ENCODE results near the gene ASAP3. TPM values are rescaled to one million over a fixed set of nuclear protein-coding genes. Genes with fewer than 3 reads are reported as not detected.
A peak's percentile ranks its signal among the peaks of the same experiment; 100 is the strongest.

Gene ASAP3
- total RNA-seq, 1 donor from 2014 or later, result 65.7 TPM

DNA sequence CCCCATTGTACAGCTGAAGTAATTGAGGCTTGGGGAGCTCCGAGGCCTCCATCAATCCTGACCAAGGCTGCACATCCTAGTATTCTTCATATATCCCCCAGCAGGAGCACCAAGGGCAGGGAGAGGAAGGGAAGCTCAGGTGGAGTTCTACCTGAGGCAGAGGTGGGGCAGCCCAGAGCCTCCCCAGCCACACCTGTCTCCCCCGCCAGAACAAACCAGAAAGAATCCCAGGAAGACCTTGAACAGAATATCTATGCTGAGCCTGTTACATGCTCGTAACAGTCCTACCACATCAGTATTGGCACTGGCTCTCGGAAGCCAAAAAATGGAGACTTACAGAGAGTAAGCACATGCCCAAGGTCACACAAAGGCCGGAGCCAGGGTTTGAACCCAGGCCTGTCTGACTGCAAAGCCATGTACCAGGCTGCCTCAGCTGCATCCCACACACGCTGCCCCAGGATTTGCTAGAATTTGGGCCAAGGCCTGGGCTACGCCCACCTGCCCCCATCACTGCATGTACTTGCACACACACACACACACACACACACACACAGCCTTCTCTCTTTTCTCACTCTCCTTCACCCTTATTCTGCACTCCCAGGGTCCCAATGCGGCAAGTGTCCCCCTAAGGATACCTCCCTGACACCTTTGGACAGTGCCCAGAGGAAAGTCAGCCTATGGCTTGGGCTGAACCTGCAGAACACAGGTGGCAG is 42.5 kb upstream of the ASAP3 start:
- H3K27ac Mint-ChIP-seq, result peak overlapping the region; percentile 48
- TF ChIP-seq, protein P1, sequence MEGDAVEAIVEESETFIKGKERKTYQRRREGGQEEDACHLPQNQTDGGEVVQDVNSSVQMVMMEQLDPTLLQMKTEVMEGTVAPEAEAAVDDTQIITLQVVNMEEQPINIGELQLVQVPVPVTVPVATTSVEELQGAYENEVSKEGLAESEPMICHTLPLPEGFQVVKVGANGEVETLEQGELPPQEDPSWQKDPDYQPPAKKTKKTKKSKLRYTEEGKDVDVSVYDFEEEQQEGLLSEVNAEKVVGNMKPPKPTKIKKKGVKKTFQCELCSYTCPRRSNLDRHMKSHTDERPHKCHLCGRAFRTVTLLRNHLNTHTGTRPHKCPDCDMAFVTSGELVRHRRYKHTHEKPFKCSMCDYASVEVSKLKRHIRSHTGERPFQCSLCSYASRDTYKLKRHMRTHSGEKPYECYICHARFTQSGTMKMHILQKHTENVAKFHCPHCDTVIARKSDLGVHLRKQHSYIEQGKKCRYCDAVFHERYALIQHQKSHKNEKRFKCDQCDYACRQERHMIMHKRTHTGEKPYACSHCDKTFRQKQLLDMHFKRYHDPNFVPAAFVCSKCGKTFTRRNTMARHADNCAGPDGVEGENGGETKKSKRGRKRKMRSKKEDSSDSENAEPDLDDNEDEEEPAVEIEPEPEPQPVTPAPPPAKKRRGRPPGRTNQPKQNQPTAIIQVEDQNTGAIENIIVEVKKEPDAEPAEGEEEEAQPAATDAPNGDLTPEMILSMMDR (conservative IDR thresholded peaks at IDR 0.05), result no peak
- no peaks in the 10 kb centered on the region for H3K9me3 Mint-ChIP-seq
- H3K4me1 Mint-ChIP-seq (ENCODE audit: unreplicated experiment), result peaks cover 29% of the 10 kb centered on the region
- peaks cover 3% of the 10 kb centered on the region for H3K36me3 Mint-ChIP-seq
- H3K27me3 Mint-ChIP-seq, result no peaks in the 10 kb centered on the region
- DNase-seq (ENCODE audit: extremely low spot score, unreplicated experiment), result no peak
- H3K4me3 Mint-ChIP-seq, result peak overlapping the region; percentile 33

DNA sequence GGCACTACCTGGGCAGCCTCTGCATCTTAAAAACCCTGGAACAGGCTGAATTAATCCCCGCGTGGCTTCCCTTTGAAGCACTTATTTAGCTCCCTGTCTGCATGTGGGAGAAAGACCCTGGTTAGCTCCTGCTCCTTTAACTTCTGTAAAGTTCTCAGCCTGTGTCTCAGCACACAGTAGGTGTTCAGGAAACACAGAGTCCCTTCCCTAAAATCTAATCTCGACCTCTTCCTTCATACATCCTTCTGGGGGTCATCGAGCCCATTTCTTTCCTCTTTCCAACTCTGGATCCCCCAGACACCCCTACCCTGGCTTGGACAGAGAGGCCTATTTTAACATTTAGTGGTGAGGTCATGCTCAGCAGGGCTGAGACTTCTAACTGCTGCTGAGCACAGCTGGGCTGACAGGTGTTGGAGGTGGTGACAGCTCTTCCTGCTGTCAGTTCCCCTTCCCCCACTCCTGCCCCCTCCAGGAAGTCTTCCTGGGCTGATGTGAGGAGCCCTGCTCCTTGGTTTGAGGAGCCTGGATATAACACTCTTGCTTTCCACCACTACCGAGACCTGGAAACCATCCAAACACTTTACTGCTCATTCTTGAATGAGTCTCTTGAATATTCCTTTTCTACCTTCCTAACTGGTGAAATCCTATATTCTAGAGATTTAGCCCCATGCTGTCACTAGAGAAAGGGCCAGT is 41.7 kb upstream of the ASAP3 start:
- TF ChIP-seq, protein P1 (conservative IDR thresholded peaks at IDR 0.05), result no peak
- Mint-ChIP-seq H3K36me3 (peaks cover 4% of the 10 kb centered on the region), H3K27ac (peak overlapping the region; percentile 48), H3K9me3 (no peaks in the 10 kb centered on the region), H3K4me3 (peak overlapping the region; percentile 33), H3K4me1 (ENCODE audit: unreplicated experiment) (peaks cover 25% of the 10 kb centered on the region), H3K27me3 (no peaks in the 10 kb centered on the region)
- no peak for DNase-seq (ENCODE audit: extremely low spot score, unreplicated experiment)

DNA sequence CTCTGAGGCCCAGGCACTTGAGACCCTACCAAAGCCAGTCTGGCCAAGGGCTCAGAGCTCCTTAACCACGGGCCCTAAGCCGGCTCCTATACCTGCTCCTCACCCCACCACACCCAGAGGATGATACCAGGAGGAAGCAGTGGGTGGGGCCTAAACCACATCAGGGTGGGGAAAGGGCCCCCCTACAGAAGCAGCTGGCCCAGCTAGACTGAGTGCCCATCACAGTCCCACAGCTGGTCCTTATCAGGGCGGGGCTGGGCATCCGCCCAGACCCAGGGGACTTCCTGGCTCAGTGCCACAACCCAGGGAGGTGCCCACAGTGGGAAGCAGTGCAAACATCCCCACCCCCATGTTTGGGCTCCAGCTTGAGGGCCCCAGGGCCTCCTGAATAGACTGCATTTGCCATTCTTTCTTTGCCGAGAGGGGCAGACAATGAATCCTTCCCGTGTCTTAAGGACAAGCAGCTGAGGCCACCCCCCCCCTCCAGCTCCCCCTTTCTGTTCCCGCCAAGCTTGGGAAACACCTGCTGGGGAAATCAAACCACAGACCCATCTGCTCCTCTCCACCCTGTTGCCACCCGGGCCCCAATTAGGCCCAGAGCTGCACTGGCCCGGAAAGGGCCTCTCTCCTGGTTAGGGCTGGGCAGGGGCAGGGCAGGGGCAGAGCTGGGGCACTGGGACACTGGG is 40.9 kb upstream of the ASAP3 start:
- H3K9me3 Mint-ChIP-seq, result no peaks in the 10 kb centered on the region

DNA sequence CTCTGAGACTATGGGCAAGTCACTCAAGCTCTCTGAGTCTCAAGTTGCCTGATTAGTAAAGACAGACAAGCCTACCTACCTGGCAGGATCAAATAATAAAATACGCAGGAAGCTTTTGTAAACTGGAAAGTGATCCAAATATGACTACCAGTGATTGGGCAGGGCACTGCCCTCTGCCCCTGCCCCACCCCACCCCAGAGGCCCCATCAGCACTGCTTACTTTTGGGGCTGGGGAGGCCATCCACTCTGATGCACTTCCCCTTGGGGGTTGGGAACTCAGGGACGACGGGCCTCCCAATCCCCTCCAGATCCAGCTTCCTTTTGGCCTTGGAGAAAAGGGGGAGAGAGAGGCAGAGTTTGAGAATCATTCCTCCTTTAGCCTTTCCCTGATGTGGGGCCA is 40.2 kb upstream of the ASAP3 start:
- no peak overlapping the region for H3K4me3 Mint-ChIP-seq
- H3K4me1 Mint-ChIP-seq (ENCODE audit: unreplicated experiment), result peaks cover 21% of the 10 kb centered on the region
- H3K36me3 Mint-ChIP-seq, result peaks cover 4% of the 10 kb centered on the region
- H3K27ac Mint-ChIP-seq, result no peak overlapping the region
- H3K9me3 Mint-ChIP-seq, result no peaks in the 10 kb centered on the region
- no peak for DNase-seq (ENCODE audit: extremely low spot score, unreplicated experiment)
- H3K27me3 Mint-ChIP-seq, result no peaks in the 10 kb centered on the region
- TF ChIP-seq, protein P1 (conservative IDR thresholded peaks at IDR 0.05), result no peak

More for the DNA sequence above, 40.9 kb upstream of the ASAP3 start:
- H3K4me3 Mint-ChIP-seq, result no peak overlapping the region
- peaks cover 25% of the 10 kb centered on the region for H3K4me1 Mint-ChIP-seq (ENCODE audit: unreplicated experiment)
- no peak overlapping the region for H3K27ac Mint-ChIP-seq
- H3K27me3 Mint-ChIP-seq, result no peaks in the 10 kb centered on the region
- DNase-seq (ENCODE audit: extremely low spot score, unreplicated experiment), result no peak
- TF ChIP-seq, protein P1 (conservative IDR thresholded peaks at IDR 0.05), result no peak
- peaks cover 4% of the 10 kb centered on the region for H3K36me3 Mint-ChIP-seq

DNA sequence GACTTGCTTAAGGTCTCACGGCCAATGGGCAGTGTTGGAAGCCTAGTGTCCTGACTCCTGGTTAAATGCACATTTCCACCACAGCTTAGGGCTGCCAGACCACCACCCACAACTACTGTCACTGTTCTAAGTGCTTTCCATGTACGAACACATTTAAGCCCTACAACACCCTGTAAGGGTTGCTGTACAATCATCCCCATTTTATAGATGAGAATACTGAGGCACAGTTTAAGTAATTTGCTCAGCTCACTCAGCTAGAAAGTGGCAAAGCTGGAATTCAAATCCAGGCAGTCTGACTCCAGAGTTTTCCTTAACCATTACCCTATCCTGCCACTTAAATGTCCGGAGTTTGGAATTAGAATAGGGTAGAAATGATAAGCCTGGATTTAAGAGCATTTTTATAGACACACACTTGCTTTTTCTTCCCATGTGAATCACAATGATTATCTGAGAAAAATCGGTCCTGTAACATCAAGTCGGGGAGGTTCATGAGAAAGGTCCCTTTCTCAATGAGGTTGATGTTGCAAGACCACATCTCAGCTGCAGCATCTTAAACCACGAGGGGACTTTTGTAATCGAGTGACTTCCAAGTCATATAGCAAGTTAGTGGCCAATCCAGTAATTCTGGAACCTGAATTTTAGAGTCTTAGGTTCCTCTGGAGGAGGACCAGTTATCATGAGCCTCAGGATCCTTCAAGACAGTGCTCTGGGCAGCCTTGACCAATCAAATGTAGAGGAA is 38.4 kb upstream of the ASAP3 start:
- H3K27ac Mint-ChIP-seq, result no peak overlapping the region
- H3K9me3 Mint-ChIP-seq, result no peaks in the 10 kb centered on the region
- peaks cover 5% of the 10 kb centered on the region for H3K36me3 Mint-ChIP-seq
- DNase-seq (ENCODE audit: extremely low spot score, unreplicated experiment), result no peak
- H3K4me3 Mint-ChIP-seq, result no peak overlapping the region
- H3K4me1 Mint-ChIP-seq (ENCODE audit: unreplicated experiment), result peaks cover 12% of the 10 kb centered on the region
- TF ChIP-seq, protein P1 (conservative IDR thresholded peaks at IDR 0.05), result no peak
- H3K27me3 Mint-ChIP-seq, result no peaks in the 10 kb centered on the region
